ENCODE data around the gene PEX14. TPM values are rescaled to one million over a fixed set of nuclear protein-coding genes. Genes with fewer than 3 reads are reported as not detected.

The PEX14 gene
- total and polyA plus RNA-seq, 2 experiments from 2014 or later, result 17.6 to 19.6 TPM

- TF ChIP-seq ZNF462 (CRISPR knock-in tag; IDR thresholded peaks at IDR 0.05), result no peak
- no peak for TF ChIP-seq ZNF331 (CRISPR knock-in tag; IDR thresholded peaks at IDR 0.05; ENCODE audit: low read depth)
- TF ChIP-seq ETS1 (IDR thresholded peaks at IDR 0.05), result no peak
- no peak for TF ChIP-seq EZH2 (IDR thresholded peaks at IDR 0.05; ENCODE audit: low read depth, unreplicated experiment)
Measured at GRCh38 chr1:10625076-10625475, 150.3 kb downstream of the PEX14 start (continued).

GRCh38 chr1:10625554-10625953, 150.8 kb downstream of the PEX14 start:
- Histone ChIP-seq H4K20me1 (replicated peaks; ENCODE audit: insufficient read depth) (no peaks in the 10 kb centered on the region), H3K27me3 (ENCODE audit: insufficient read depth) (no peaks in the 10 kb centered on the region), H3K4me3 (no peak overlapping the region), H3K9me2 (ENCODE audit: insufficient read depth) (no peaks in the 10 kb centered on the region), H3K4me1 (ENCODE audit: insufficient read depth) (no peaks in the 10 kb centered on the region), H3K4me2 (no peak overlapping the region), H3F3A (replicated peaks; ENCODE audit: low read depth) (no peaks in the 10 kb centered on the region), H3K79me2 (replicated peaks; ENCODE audit: insufficient read depth) (no peaks in the 10 kb centered on the region), H2AFZ (no peak overlapping the region), H3K36me3 (ENCODE audit: insufficient read depth) (no peaks in the 10 kb centered on the region), H3K27ac (ENCODE audit: low read depth) (no peak overlapping the region)
- H3K4me3 Mint-ChIP-seq, result no peak overlapping the region
- H3K27me3 Mint-ChIP-seq (ENCODE audit: insufficient read depth, low read depth, poor library complexity), result peaks cover 15% of the 10 kb centered on the region
- DNase-seq (ENCODE audit: low spot score), result no peak
- no peaks in the 10 kb centered on the region; the same call in 2 of the 3 replicates for H3K9me3 Mint-ChIP-seq
- ATAC-seq, result no peak
- no peaks in the 10 kb centered on the region for H3K36me3 Mint-ChIP-seq (ENCODE audit: low read depth)
- H3K27ac Mint-ChIP-seq, result peak overlapping the region; percentile 86; the same call in 1 of the 2 replicates
- peaks cover 3% of the 10 kb centered on the region for H3K4me1 Mint-ChIP-seq
- TF ChIP-seq ZNF331 (CRISPR knock-in tag; IDR thresholded peaks at IDR 0.05; ENCODE audit: low read depth), result no peak
- no peak for TF ChIP-seq CTCF (conservative IDR thresholded peaks at IDR 0.05; ENCODE audit: low read depth in 2 of 2)
- TF ChIP-seq EZH2 (IDR thresholded peaks at IDR 0.05; ENCODE audit: low read depth, unreplicated experiment), result no peak
- TF ChIP-seq REST (IDR thresholded peaks at IDR 0.05; ENCODE audit: unreplicated experiment), result no peak
- no peak for TF ChIP-seq POLR2AphosphoS5 (IDR thresholded peaks at IDR 0.05; ENCODE audit: low read depth)

Data from GM23338 (cell line).